B cell (primary cell): ENCODE data around the gene IPO5.

Experiments used
- EZH2 ChIP-seq: IDR thresholded peaks from 2 replicates; pipeline ENCODE4 v1.6.1; 2012; ENCODE audit warnings: borderline replicate concordance, low read depth, mild to moderate bottlenecking, moderate library complexity, low read length; ENCODE audit not compliant: insufficient read depth, poor library complexity, severe bottlenecking
- TF ChIP-seq, protein P1 (sequence below): fragments of 200-600 bp; IDR thresholded peaks from one replicate; pipeline ENCODE4 v1.8.0; 2022; ENCODE audit warnings: antibody characterized with exemption, mild to moderate bottlenecking

DNA sequence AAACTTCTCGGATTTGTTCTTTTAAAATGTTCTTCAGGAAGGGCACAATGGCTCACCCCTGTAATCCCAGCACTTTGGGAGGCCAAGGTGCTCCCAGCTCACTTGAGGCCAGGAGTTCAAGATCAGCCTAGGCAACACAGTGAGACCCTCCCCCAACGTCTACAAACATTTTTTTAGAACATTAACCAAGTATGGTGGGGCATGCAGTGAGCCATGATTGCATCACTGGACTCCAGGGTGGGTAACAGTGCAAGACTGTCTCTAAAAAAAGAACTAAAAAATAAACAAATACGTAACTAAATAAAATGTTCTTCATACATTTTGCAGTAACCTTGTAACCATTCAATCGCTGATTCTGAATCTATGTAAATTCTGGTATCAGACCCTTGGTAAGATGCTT lies 2.1 kb upstream of the IPO5 start:
- TF ChIP-seq, protein P1, sequence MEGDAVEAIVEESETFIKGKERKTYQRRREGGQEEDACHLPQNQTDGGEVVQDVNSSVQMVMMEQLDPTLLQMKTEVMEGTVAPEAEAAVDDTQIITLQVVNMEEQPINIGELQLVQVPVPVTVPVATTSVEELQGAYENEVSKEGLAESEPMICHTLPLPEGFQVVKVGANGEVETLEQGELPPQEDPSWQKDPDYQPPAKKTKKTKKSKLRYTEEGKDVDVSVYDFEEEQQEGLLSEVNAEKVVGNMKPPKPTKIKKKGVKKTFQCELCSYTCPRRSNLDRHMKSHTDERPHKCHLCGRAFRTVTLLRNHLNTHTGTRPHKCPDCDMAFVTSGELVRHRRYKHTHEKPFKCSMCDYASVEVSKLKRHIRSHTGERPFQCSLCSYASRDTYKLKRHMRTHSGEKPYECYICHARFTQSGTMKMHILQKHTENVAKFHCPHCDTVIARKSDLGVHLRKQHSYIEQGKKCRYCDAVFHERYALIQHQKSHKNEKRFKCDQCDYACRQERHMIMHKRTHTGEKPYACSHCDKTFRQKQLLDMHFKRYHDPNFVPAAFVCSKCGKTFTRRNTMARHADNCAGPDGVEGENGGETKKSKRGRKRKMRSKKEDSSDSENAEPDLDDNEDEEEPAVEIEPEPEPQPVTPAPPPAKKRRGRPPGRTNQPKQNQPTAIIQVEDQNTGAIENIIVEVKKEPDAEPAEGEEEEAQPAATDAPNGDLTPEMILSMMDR: no peak
- no peak for TF ChIP-seq EZH2
